HepG2 (cell line): ENCODE measurements around the gene TCFL5. TPM values are rescaled to one million over a fixed set of nuclear protein-coding genes. Genes with fewer than 3 reads are reported as not detected.

Source experiments
- ATAC-seq: fragments of 200-7000 bp; cut with Tn5 transposase; 3 replicates; pipeline ENCODE4 v1.9.1; 2020; ENCODE audit warnings: mild to moderate bottlenecking, moderate library complexity
- BruUV-seq: library from RNA; stranded (reverse); fragments of 400-500 nt; replicated peaks from 2 replicates; lab custom pipeline; 2021; lab: Mats Ljungman, UMichigan
- CTCF ChIA-PET: fragments of 300-600 bp; formaldehyde crosslinking; extraction: SDS; loops from one replicate; lab custom pipeline; 2021; ENCODE audit warnings: low total read pairs, inconsistent platforms, low intra/inter-chr PET ratio; lab: Yijun Ruan, JAX
- POLR2A ChIA-PET: fragments of 350-600 bp; sonication (Branson Sonifier 250); formaldehyde crosslinking; loops from one replicate; lab custom pipeline; 2020; ENCODE audit warnings: antibody characterized with exemption, inconsistent platforms; lab: Yijun Ruan, JAX
- DNase-seq: peaks from one replicate; pipeline ENCODE4 v3.0.0-alpha.2; 2015; ENCODE audit warnings: low spot score
- FAIRE-seq: peaks from 3 replicates; lab custom pipeline; 2011; peaks lifted over from hg19 to GRCh38; lab: Jason Lieb, UNC
- H2AFZ ChIP-seq: one replicate; pipeline ENCODE4 v1.6.1; 2011; ENCODE audit warnings: low read length, inconsistent platforms
- H3K27ac ChIP-seq: fragments of 300-600 bp; 3 replicates; pipeline ENCODE4 v1.8.0; 2011; ENCODE audit warnings: mixed run types, mild to moderate bottlenecking, mixed read lengths, low read length, inconsistent platforms; ENCODE audit not compliant: insufficient read depth; ENCODE audit errors: extremely low read length
- H3K27me3 ChIP-seq, 2 experiments: fragments of 200-600 bp in 1 of 2; 2 replicates in 1 of 2; 3 replicates in 1 of 2; pipeline versions ENCODE4 v1.6.0 to v1.8.0; 2011; ENCODE audit warnings: low read length in 2 of 2, mild to moderate bottlenecking in 2 of 2, moderate library complexity in 2 of 2, inconsistent platforms in 1 of 2; ENCODE audit not compliant: insufficient read depth in 2 of 2, control insufficient read depth in 1 of 2
- H3K36me3 ChIP-seq, 2 experiments: fragments of 200-600 bp in 1 of 2; replicated peaks in 1 of 2; 2 replicates in 1 of 2; 3 replicates in 1 of 2; pipeline versions ENCODE4 v1.5.1 to v1.8.0; 2011; ENCODE audit warnings: low read length in 2 of 2, inconsistent platforms in 1 of 2; ENCODE audit not compliant: insufficient read depth in 2 of 2, control insufficient read depth in 1 of 2
- H3K4me1 ChIP-seq: 2 replicates; pipeline ENCODE4 v1.5.1; 2012; ENCODE audit warnings: low read length, inconsistent platforms; ENCODE audit not compliant: insufficient read depth
- H3K4me2 ChIP-seq: 2 replicates; pipeline ENCODE4 v1.6.0; 2011; ENCODE audit warnings: low read depth, low read length, inconsistent platforms
- H3K4me3 ChIP-seq, 3 experiments: fragments of 200-600 bp in 1 of 3; sonication (generic), shearing (Covaris generic) in 1 of 3; replicated peaks in 1 of 3; 2 replicates each; pipeline ENCODE4 v1.5.1; 2011 to 2016; ENCODE audit warnings: low read length in 3 of 3, inconsistent platforms in 2 of 3, low read depth in 2 of 3, mild to moderate bottlenecking in 2 of 3, control low read depth in 1 of 3, mixed read lengths in 1 of 3; ENCODE audit not compliant: insufficient read depth in 1 of 3
- H3K79me2 ChIP-seq: one replicate; pipeline ENCODE4 v1.6.1; 2011; ENCODE audit warnings: low read length, inconsistent platforms; ENCODE audit not compliant: insufficient read depth
- H3K9ac ChIP-seq: 2 replicates; pipeline ENCODE4 v1.6.0; 2011; ENCODE audit warnings: mild to moderate bottlenecking, low read depth, low read length, inconsistent platforms; ENCODE audit not compliant: insufficient read depth
- H3K9me3 ChIP-seq: 2 replicates; pipeline ENCODE4 v1.5.1; 2012; ENCODE audit warnings: mild to moderate bottlenecking, low read length
- H4K20me1 ChIP-seq: 2 replicates; pipeline ENCODE4 v1.6.0; 2011; ENCODE audit warnings: inconsistent platforms, mild to moderate bottlenecking, low read length, moderate library complexity; ENCODE audit not compliant: insufficient read depth
- ARNT2 ChIP-seq: sonication (generic); formaldehyde crosslinking; IDR thresholded peaks from 2 replicates; pipeline ENCODE4 v1.8.0; 2022; ENCODE audit warnings: mild to moderate bottlenecking, low read depth, missing genetic modification reagents, moderate library complexity
- GABPA ChIP-seq, 2 experiments: IDR thresholded peaks; 2 replicates each; pipeline ENCODE4 v1.6.1; 2011 to 2016; ENCODE audit warnings: low read depth in 2 of 2, low read length in 1 of 2, missing biosample characterization in 1 of 2, missing genetic modification characterization in 1 of 2
- PHF21A ChIP-seq: sonication (generic); formaldehyde crosslinking; IDR thresholded peaks from 2 replicates; pipeline ENCODE4 v1.5.0; 2020; ENCODE audit warnings: mild to moderate bottlenecking, missing genetic modification reagents
- SIN3A ChIP-seq: IDR thresholded peaks from 2 replicates; pipeline ENCODE4 v1.6.1; 2011; ENCODE audit warnings: low read depth, mild to moderate bottlenecking, control low read depth, low read length, borderline replicate concordance
- ZNF879 ChIP-seq: sonication (generic); formaldehyde crosslinking; IDR thresholded peaks from 2 replicates; pipeline ENCODE4 v1.8.1; 2023; ENCODE audit warnings: missing genetic modification reagents
- WGBS: methylation state at CpG from one replicate; pipeline ENCODE4 v1.1.6; 2017; ENCODE audit warnings: low lambda C conversion rate; 5-methylcytosine and 5-hydroxymethylcytosine counted together
- in situ Hi-C: cut with HindIII; loops from 2 replicates; pipeline ENCODE4 v1.10.0; 2017; ENCODE audit warnings: low pct_unique_long_range_greater_than_20kb; ENCODE audit not compliant: extremely low pct_ligation_motif_present
- intact Hi-C: fragments of 100-400 bp; cut with micrococcal nuclease; formaldehyde crosslinking; loops from one replicate; pipeline ENCODE4 v1.10.0; 2022; ENCODE audit not compliant: unreplicated experiment
- polyA plus RNA-seq, 8 experiments: library from polyadenylated mRNA; depleted of rRNA in 3 of 8; stranded (reverse) in 7 of 8; unstranded in 1 of 8; fragments of >200 nt; fragmentation: Illumina TruSeq in 4 of 8; extraction: Trizol in 4 of 8; gene quantifications; 2 replicates each; pipeline versions ENCODE4 v1.2.1 to v1.2.3, GENCODE V29; 2011 to 2016; ENCODE audit warnings: low read depth in 4 of 8, missing spikeins in 1 of 8, mixed read lengths in 1 of 8; ENCODE audit not compliant: insufficient read depth in 1 of 8
- total RNA-seq, 5 experiments: library from RNA; depleted of rRNA; stranded (reverse); fragments of >200 nt; fragmentation: Illumina TruSeq; extraction: Trizol; gene quantifications; 2 replicates each; pipeline ENCODE4 v1.2.3, GENCODE V29; 2016; ENCODE audit warnings: low read depth in 1 of 5
- TF ChIP-seq, protein P1 (sequence below): sonication (generic); formaldehyde crosslinking; IDR thresholded peaks from 2 replicates; pipeline ENCODE4 v1.4.0; 2020; ENCODE audit warnings: missing genetic modification reagents
- TF ChIP-seq, protein P2 (sequence below): sonication (generic); formaldehyde crosslinking; IDR thresholded peaks from 2 replicates; pipeline ENCODE4 v1.9.0; 2021; ENCODE audit warnings: mild to moderate bottlenecking, missing genetic modification reagents
- TF ChIP-seq, protein P3 (sequence below): sonication (generic); formaldehyde crosslinking; IDR thresholded peaks from 2 replicates; pipeline ENCODE4 v1.9.0; 2022; ENCODE audit warnings: missing genetic modification reagents, mild to moderate bottlenecking, borderline replicate concordance
- TF ChIP-seq, protein P4 (sequence below): sonication (generic); formaldehyde crosslinking; conservative IDR thresholded peaks from 2 replicates; pipeline ENCODE4 v1.4.0; 2020; ENCODE audit warnings: missing genetic modification reagents

TCFL5 gene
- total and polyA plus RNA-seq, 2 of the 13 experiments (the other 11 are each of a cell fraction or from before 2014, with no cell fraction given): 14.8 to 20.0 TPM

DNA sequence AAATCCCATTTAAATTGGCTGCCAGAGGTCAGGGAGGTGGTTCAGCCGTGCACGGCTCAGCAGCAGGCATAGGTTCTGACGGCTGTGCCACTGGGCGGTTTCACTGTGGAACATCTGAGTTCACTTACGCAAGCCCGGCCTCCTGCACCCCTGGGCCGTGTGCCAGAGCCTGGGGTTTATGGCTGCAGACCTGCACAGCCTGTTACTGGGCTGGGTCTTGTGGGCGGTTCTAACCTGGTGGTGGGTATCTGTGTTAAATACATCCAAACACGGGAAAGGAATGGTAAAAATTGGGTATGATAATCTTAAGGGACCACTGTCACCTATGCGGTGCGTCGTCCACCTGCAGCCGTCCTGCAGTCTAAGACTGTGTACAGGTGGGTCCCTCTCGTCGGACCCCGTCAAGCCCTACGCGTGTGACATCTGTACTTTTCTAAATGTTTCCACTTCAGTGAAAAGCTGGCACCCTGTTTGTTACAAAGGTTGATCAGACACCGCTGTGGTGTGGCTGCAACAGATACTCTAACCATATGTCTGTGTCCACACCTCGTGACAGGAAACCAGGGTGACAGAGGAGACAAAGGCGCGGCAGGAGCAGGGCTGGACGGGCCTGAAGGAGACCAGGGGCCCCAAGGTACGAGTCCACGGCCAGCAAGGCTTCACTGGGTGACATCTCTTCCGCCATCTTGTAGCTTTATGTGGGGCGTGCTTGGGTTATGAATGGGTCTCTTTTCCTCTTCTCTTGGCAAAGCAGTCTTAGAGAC lies 23.3 kb downstream of the TCFL5 start:
- Histone ChIP-seq H3K36me3 (peaks cover 12 to 22% of the 10 kb centered on the region in 2 experiments; a peak in 4 of 5 replicates), H3K4me2 (no peak overlapping the region), H3K9me3 (no peaks in the 10 kb centered on the region), H3K27me3 (no peaks in the 10 kb centered on the region), H3K4me1 (peaks cover 8% of the 10 kb centered on the region; the same call in 1 of the 2 replicates), H3K27ac (no peak overlapping the region), H2AFZ (no peak overlapping the region), H3K9ac (no peak overlapping the region), H4K20me1 (no peaks in the 10 kb centered on the region), H3K4me3 (no peak overlapping the region), H3K79me2 (no peaks in the 10 kb centered on the region)
- BruUV-seq: no TSS peak
- peak; percentile 71 for ATAC-seq
- peak; percentile 73 for FAIRE-seq
- ChIA-PET CTCF (no interaction called here), POLR2A (no interaction called here)
- 79% methylated on average over 27 of the region's 27 CpGs for WGBS
- intact Hi-C loops (no loop called here), in situ Hi-C loops (no loop called here)
- peak; percentile 68 for DNase-seq
- TF ChIP-seq SIN3A (no peak), ARNT2 (CRISPR knock-in tag) (no peak), GABPA (IDR thresholded peaks at IDR 0.05; ENCODE audit: low read depth, low read length) (no peak), GABPA (CRISPR knock-in tag; IDR thresholded peaks at IDR 0.05; ENCODE audit: low read depth) (no peak), ZNF879 (no peak), PHF21A (CRISPR knock-in tag) (no peak)
- TF ChIP-seq, protein P1, sequence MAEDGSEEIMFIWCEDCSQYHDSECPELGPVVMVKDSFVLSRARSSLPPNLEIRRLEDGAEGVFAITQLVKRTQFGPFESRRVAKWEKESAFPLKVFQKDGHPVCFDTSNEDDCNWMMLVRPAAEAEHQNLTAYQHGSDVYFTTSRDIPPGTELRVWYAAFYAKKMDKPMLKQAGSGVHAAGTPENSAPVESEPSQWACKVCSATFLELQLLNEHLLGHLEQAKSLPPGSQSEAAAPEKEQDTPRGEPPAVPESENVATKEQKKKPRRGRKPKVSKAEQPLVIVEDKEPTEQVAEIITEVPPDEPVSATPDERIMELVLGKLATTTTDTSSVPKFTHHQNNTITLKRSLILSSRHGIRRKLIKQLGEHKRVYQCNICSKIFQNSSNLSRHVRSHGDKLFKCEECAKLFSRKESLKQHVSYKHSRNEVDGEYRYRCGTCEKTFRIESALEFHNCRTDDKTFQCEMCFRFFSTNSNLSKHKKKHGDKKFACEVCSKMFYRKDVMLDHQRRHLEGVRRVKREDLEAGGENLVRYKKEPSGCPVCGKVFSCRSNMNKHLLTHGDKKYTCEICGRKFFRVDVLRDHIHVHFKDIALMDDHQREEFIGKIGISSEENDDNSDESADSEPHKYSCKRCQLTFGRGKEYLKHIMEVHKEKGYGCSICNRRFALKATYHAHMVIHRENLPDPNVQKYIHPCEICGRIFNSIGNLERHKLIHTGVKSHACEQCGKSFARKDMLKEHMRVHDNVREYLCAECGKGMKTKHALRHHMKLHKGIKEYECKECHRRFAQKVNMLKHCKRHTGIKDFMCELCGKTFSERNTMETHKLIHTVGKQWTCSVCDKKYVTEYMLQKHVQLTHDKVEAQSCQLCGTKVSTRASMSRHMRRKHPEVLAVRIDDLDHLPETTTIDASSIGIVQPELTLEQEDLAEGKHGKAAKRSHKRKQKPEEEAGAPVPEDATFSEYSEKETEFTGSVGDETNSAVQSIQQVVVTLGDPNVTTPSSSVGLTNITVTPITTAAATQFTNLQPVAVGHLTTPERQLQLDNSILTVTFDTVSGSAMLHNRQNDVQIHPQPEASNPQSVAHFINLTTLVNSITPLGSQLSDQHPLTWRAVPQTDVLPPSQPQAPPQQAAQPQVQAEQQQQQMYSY (CRISPR knock-in tag): no peak
- TF ChIP-seq, protein P2, sequence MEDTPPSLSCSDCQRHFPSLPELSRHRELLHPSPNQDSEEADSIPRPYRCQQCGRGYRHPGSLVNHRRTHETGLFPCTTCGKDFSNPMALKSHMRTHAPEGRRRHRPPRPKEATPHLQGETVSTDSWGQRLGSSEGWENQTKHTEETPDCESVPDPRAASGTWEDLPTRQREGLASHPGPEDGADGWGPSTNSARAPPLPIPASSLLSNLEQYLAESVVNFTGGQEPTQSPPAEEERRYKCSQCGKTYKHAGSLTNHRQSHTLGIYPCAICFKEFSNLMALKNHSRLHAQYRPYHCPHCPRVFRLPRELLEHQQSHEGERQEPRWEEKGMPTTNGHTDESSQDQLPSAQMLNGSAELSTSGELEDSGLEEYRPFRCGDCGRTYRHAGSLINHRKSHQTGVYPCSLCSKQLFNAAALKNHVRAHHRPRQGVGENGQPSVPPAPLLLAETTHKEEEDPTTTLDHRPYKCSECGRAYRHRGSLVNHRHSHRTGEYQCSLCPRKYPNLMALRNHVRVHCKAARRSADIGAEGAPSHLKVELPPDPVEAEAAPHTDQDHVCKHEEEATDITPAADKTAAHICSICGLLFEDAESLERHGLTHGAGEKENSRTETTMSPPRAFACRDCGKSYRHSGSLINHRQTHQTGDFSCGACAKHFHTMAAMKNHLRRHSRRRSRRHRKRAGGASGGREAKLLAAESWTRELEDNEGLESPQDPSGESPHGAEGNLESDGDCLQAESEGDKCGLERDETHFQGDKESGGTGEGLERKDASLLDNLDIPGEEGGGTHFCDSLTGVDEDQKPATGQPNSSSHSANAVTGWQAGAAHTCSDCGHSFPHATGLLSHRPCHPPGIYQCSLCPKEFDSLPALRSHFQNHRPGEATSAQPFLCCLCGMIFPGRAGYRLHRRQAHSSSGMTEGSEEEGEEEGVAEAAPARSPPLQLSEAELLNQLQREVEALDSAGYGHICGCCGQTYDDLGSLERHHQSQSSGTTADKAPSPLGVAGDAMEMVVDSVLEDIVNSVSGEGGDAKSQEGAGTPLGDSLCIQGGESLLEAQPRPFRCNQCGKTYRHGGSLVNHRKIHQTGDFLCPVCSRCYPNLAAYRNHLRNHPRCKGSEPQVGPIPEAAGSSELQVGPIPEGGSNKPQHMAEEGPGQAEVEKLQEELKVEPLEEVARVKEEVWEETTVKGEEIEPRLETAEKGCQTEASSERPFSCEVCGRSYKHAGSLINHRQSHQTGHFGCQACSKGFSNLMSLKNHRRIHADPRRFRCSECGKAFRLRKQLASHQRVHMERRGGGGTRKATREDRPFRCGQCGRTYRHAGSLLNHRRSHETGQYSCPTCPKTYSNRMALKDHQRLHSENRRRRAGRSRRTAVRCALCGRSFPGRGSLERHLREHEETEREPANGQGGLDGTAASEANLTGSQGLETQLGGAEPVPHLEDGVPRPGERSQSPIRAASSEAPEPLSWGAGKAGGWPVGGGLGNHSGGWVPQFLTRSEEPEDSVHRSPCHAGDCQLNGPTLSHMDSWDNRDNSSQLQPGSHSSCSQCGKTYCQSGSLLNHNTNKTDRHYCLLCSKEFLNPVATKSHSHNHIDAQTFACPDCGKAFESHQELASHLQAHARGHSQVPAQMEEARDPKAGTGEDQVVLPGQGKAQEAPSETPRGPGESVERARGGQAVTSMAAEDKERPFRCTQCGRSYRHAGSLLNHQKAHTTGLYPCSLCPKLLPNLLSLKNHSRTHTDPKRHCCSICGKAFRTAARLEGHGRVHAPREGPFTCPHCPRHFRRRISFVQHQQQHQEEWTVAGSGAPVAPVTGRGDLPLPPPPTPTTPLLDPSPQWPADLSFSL (CRISPR knock-in tag): no peak
- TF ChIP-seq, protein P3, sequence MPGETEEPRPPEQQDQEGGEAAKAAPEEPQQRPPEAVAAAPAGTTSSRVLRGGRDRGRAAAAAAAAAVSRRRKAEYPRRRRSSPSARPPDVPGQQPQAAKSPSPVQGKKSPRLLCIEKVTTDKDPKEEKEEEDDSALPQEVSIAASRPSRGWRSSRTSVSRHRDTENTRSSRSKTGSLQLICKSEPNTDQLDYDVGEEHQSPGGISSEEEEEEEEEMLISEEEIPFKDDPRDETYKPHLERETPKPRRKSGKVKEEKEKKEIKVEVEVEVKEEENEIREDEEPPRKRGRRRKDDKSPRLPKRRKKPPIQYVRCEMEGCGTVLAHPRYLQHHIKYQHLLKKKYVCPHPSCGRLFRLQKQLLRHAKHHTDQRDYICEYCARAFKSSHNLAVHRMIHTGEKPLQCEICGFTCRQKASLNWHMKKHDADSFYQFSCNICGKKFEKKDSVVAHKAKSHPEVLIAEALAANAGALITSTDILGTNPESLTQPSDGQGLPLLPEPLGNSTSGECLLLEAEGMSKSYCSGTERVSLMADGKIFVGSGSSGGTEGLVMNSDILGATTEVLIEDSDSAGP: no peak
- TF ChIP-seq, protein P4, sequence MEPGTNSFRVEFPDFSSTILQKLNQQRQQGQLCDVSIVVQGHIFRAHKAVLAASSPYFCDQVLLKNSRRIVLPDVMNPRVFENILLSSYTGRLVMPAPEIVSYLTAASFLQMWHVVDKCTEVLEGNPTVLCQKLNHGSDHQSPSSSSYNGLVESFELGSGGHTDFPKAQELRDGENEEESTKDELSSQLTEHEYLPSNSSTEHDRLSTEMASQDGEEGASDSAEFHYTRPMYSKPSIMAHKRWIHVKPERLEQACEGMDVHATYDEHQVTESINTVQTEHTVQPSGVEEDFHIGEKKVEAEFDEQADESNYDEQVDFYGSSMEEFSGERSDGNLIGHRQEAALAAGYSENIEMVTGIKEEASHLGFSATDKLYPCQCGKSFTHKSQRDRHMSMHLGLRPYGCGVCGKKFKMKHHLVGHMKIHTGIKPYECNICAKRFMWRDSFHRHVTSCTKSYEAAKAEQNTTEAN (CRISPR knock-in tag): no peak
